HepG2 (cell line): ENCODE measurements around the gene CLCN2. TPM values are rescaled to one million over a fixed set of nuclear protein-coding genes. Genes with fewer than 3 reads are reported as not detected.

Experiments used
- FOSL1 ChIP-seq: sonication (generic); formaldehyde crosslinking; IDR thresholded peaks from 2 replicates; pipeline ENCODE4 v1.9.0; 2021; ENCODE audit warnings: missing genetic modification reagents, borderline replicate concordance
- KLF15 ChIP-seq: sonication (generic); formaldehyde crosslinking; IDR thresholded peaks from 2 replicates; pipeline ENCODE4 v1.8.1; 2023; ENCODE audit warnings: borderline replicate concordance, mild to moderate bottlenecking, inconsistent platforms, missing genetic modification reagents, mixed read lengths
- MTF1 ChIP-seq: sonication (generic); formaldehyde crosslinking; IDR thresholded peaks from 2 replicates; pipeline ENCODE4 v1.5.0; 2020; ENCODE audit warnings: missing genetic modification reagents
- MXI1 ChIP-seq: IDR thresholded peaks from 3 replicates; pipeline ENCODE4 v1.6.1; 2012; ENCODE audit warnings: low read depth, low read length, inconsistent platforms, borderline replicate concordance
- RFXANK ChIP-seq: IDR thresholded peaks from 2 replicates; pipeline ENCODE4 v1.6.1; 2016
- ZFP36L1 ChIP-seq: sonication (generic); formaldehyde crosslinking; IDR thresholded peaks from 2 replicates; pipeline ENCODE4 v1.8.0; 2022; ENCODE audit warnings: mild to moderate bottlenecking, missing genetic modification reagents, moderate library complexity
- ZKSCAN5 ChIP-seq: sonication (generic); formaldehyde crosslinking; IDR thresholded peaks from 2 replicates; pipeline ENCODE4 v1.5.1; 2020; ENCODE audit warnings: mild to moderate bottlenecking, missing genetic modification reagents
- ZMYM3 ChIP-seq: sonication (generic); formaldehyde crosslinking; IDR thresholded peaks from 2 replicates; pipeline ENCODE4 v1.5.1; 2020; ENCODE audit warnings: mild to moderate bottlenecking, missing genetic modification reagents
- ZNF224 ChIP-seq: sonication (generic); formaldehyde crosslinking; IDR thresholded peaks from 2 replicates; pipeline ENCODE4 v1.5.0; 2020; ENCODE audit warnings: mild to moderate bottlenecking, missing genetic modification reagents
- ZNF296 ChIP-seq: sonication (generic); formaldehyde crosslinking; conservative IDR thresholded peaks from 2 replicates; pipeline ENCODE4 v1.5.0; 2020; ENCODE audit warnings: mild to moderate bottlenecking, missing genetic modification reagents
- ZNF350 ChIP-seq: sonication (generic); formaldehyde crosslinking; IDR thresholded peaks from 2 replicates; pipeline ENCODE4 v1.4.0; 2020; ENCODE audit warnings: mild to moderate bottlenecking, low read depth, missing genetic modification reagents, borderline replicate concordance
- ZNF629 ChIP-seq: sonication (generic); formaldehyde crosslinking; conservative IDR thresholded peaks from 2 replicates; pipeline ENCODE4 v1.5.0; 2020; ENCODE audit warnings: missing genetic modification reagents
- ZNF678 ChIP-seq: sonication (generic); formaldehyde crosslinking; IDR thresholded peaks from 2 replicates; pipeline ENCODE4 v1.4.0; 2020; ENCODE audit warnings: mild to moderate bottlenecking, missing genetic modification reagents
- ZSCAN12 ChIP-seq: sonication (generic); formaldehyde crosslinking; IDR thresholded peaks from 2 replicates; pipeline ENCODE4 v1.9.0; 2021; ENCODE audit warnings: mild to moderate bottlenecking, missing genetic modification reagents
- polyA plus RNA-seq, 8 experiments: library from polyadenylated mRNA; depleted of rRNA in 3 of 8; stranded (reverse) in 7 of 8; unstranded in 1 of 8; fragments of >200 nt; fragmentation: Illumina TruSeq in 4 of 8; extraction: Trizol in 4 of 8; gene quantifications; 2 replicates each; pipeline versions ENCODE4 v1.2.1 to v1.2.3, GENCODE V29; 2011 to 2016; ENCODE audit warnings: low read depth in 4 of 8, missing spikeins in 1 of 8, mixed read lengths in 1 of 8; ENCODE audit not compliant: insufficient read depth in 1 of 8
- total RNA-seq, 5 experiments: library from RNA; depleted of rRNA; stranded (reverse); fragments of >200 nt; fragmentation: Illumina TruSeq; extraction: Trizol; gene quantifications; 2 replicates each; pipeline ENCODE4 v1.2.3, GENCODE V29; 2016; ENCODE audit warnings: low read depth in 1 of 5
- TF ChIP-seq, protein P1 (sequence below): sonication (generic); formaldehyde crosslinking; IDR thresholded peaks from 2 replicates; pipeline ENCODE4 v1.4.0; 2020; ENCODE audit warnings: low read depth, missing genetic modification reagents
- TF ChIP-seq, protein P2 (sequence below), 2 experiments: sonication (generic) in 1 of 2; formaldehyde crosslinking in 1 of 2; IDR thresholded peaks; 2 replicates each; pipeline versions ENCODE4 v1.6.1 to v1.9.0; 2014 to 2022; ENCODE audit warnings: antibody characterized with exemption in 1 of 2, borderline replicate concordance in 1 of 2, inconsistent platforms in 1 of 2, low read depth in 1 of 2, missing genetic modification reagents in 1 of 2
- TF ChIP-seq, protein P3 (sequence below): sonication (generic); formaldehyde crosslinking; IDR thresholded peaks from 2 replicates; pipeline ENCODE4 v1.5.0; 2020; ENCODE audit warnings: missing genetic modification reagents, mild to moderate bottlenecking, borderline replicate concordance
- TF ChIP-seq, protein P4 (sequence below): sonication (generic); formaldehyde crosslinking; IDR thresholded peaks from 2 replicates; pipeline ENCODE4 v1.4.0; 2020; ENCODE audit warnings: mild to moderate bottlenecking, missing genetic modification reagents

The CLCN2 gene
- total and polyA plus RNA-seq, 2 of the 13 experiments (the other 11 are each of a cell fraction or from before 2014, with no cell fraction given): 11.4 to 13.5 TPM

DNA sequence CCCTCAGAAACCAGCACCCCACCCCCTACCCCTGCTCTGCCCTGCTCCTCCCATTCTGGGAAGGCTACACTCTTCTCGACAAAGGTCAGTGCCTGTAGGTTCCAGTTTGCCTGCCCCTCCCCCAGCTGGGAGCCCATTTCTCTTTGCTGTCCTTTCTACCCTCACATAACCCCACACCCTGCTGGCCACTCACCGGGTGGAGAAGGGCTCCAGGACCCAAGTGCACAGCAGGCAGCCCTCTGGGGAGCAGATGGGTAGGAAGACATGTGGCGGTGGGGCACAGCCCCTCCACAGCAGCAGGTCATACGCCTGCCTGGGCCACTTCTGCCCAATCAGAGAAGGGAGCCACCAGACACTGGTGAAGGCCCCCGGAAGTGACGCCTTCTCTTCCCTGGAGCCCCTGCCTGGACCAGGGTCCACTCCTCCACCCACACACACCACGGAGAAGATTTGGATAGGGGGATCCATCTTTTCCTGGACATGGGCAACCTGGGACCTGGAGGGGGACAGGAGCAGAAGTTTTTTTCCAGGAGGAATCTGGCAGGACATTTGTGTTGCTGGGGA is 16.6 kb upstream of the CLCN2 start, which contains the start of gene THPO (continued):
- TF ChIP-seq, protein P1, sequence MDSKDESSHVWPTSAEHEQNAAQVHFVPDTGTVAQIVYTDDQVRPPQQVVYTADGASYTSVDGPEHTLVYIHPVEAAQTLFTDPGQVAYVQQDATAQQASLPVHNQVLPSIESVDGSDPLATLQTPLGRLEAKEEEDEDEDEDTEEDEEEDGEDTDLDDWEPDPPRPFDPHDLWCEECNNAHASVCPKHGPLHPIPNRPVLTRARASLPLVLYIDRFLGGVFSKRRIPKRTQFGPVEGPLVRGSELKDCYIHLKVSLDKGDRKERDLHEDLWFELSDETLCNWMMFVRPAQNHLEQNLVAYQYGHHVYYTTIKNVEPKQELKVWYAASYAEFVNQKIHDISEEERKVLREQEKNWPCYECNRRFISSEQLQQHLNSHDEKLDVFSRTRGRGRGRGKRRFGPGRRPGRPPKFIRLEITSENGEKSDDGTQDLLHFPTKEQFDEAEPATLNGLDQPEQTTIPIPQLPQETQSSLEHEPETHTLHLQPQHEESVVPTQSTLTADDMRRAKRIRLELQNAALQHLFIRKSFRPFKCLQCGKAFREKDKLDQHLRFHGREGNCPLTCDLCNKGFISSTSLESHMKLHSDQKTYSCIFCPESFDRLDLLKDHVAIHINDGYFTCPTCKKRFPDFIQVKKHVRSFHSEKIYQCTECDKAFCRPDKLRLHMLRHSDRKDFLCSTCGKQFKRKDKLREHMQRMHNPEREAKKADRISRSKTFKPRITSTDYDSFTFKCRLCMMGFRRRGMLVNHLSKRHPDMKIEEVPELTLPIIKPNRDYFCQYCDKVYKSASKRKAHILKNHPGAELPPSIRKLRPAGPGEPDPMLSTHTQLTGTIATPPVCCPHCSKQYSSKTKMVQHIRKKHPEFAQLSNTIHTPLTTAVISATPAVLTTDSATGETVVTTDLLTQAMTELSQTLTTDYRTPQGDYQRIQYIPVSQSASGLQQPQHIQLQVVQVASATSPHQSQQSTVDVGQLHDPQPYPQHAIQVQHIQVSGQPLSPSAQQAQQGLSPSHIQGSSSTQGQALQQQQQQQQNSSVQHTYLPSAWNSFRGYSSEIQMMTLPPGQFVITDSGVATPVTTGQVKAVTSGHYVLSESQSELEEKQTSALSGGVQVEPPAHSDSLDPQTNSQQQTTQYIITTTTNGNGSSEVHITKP (CRISPR knock-in tag): 0 out of 2 replicates have a peak, but pooled peaks have one; percentile 31
- TF ChIP-seq ZNF296 (no peak), ZNF678 (CRISPR knock-in tag) (no peak), KLF15 (CRISPR knock-in tag) (peak; percentile 51; the same call in 1 of the 2 replicates), RFXANK (CRISPR knock-in tag) (0 out of 2 replicates have a peak, but pooled peaks have one; percentile 18), ZKSCAN5 (no peak), ZSCAN12 (CRISPR knock-in tag) (no peak), ZFP36L1 (0 out of 2 replicates have a peak, but pooled peaks have one; percentile 66), FOSL1 (CRISPR knock-in tag) (no peak), ZNF629 (CRISPR knock-in tag) (peak; percentile 22; the same call in 1 of the 2 replicates), MTF1 (no peak), ZMYM3 (CRISPR knock-in tag) (no peak), MXI1 (peak; percentile 97; the same call in 2 of the 3 replicates), ZNF350 (CRISPR knock-in tag) (peak; percentile 79), ZNF224 (CRISPR knock-in tag) (no peak)
- TF ChIP-seq, protein P2, sequence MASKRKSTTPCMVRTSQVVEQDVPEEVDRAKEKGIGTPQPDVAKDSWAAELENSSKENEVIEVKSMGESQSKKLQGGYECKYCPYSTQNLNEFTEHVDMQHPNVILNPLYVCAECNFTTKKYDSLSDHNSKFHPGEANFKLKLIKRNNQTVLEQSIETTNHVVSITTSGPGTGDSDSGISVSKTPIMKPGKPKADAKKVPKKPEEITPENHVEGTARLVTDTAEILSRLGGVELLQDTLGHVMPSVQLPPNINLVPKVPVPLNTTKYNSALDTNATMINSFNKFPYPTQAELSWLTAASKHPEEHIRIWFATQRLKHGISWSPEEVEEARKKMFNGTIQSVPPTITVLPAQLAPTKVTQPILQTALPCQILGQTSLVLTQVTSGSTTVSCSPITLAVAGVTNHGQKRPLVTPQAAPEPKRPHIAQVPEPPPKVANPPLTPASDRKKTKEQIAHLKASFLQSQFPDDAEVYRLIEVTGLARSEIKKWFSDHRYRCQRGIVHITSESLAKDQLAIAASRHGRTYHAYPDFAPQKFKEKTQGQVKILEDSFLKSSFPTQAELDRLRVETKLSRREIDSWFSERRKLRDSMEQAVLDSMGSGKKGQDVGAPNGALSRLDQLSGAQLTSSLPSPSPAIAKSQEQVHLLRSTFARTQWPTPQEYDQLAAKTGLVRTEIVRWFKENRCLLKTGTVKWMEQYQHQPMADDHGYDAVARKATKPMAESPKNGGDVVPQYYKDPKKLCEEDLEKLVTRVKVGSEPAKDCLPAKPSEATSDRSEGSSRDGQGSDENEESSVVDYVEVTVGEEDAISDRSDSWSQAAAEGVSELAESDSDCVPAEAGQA (IDR thresholded peaks at IDR 0.05; ENCODE audit: low read depth): peak; percentile 30; the same call in 1 of the 2 replicates
- TF ChIP-seq, protein P2 (CRISPR knock-in tag; IDR thresholded peaks at IDR 0.05; ENCODE audit: borderline replicate concordance): no peak
- TF ChIP-seq, protein P3, sequence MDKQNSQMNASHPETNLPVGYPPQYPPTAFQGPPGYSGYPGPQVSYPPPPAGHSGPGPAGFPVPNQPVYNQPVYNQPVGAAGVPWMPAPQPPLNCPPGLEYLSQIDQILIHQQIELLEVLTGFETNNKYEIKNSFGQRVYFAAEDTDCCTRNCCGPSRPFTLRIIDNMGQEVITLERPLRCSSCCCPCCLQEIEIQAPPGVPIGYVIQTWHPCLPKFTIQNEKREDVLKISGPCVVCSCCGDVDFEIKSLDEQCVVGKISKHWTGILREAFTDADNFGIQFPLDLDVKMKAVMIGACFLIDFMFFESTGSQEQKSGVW (CRISPR knock-in tag): no peak
- TF ChIP-seq, protein P4, sequence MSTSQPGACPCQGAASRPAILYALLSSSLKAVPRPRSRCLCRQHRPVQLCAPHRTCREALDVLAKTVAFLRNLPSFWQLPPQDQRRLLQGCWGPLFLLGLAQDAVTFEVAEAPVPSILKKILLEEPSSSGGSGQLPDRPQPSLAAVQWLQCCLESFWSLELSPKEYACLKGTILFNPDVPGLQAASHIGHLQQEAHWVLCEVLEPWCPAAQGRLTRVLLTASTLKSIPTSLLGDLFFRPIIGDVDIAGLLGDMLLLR (CRISPR knock-in tag): no peak
